Epithelial cell of esophagus (primary cell): ENCODE measurements around the gene CDC42.

Experiments used
- DNase-seq: peaks from one replicate; pipeline ENCODE4 v3.0.0; 2010; ENCODE audit warnings: low read depth
- H3K4me3 ChIP-seq: 2 replicates; pipeline ENCODE4 v1.5.1; 2011; ENCODE audit warnings: mild to moderate bottlenecking, low read length, control low read depth
- TF ChIP-seq, protein P1 (sequence below): IDR thresholded peaks from 2 replicates; pipeline ENCODE4 v1.5.1; 2011; ENCODE audit warnings: low read depth, mild to moderate bottlenecking, low read length, control low read depth, inconsistent platforms; ENCODE audit not compliant: insufficient read depth; ENCODE audit errors: missing control alignments

Gene CDC42

DNA sequence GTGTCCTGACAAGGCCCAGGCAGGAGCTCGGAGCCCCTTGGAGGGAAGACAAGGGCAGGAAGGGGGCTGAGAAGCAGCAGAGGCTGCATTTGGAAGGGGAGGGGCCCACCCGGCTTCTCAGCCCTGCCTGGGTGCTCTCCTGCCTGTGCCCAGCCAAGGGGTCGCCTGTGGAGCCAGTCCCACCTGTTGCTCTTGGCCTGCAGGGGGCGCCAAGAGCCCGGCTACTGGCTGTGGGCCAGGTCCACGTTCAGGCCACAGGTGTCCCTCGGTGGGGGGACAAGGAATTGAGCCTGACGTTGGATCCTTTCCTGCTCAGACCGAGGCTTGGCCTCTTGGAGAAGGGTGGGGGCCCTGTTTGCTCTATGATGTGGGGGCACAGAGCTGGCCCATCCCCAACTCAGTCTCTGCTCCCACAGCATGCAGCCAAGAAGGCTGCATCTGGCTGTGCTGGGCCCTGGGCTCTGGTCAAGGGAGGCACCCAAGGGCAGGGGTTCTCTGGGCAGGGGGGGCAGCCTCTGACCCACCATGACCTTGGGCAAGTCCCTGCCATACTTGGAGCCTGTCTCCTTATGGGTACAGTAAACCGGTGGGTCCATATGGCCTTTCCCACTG, 79.5 kb downstream of the CDC42 start:
- TF ChIP-seq, protein P1, sequence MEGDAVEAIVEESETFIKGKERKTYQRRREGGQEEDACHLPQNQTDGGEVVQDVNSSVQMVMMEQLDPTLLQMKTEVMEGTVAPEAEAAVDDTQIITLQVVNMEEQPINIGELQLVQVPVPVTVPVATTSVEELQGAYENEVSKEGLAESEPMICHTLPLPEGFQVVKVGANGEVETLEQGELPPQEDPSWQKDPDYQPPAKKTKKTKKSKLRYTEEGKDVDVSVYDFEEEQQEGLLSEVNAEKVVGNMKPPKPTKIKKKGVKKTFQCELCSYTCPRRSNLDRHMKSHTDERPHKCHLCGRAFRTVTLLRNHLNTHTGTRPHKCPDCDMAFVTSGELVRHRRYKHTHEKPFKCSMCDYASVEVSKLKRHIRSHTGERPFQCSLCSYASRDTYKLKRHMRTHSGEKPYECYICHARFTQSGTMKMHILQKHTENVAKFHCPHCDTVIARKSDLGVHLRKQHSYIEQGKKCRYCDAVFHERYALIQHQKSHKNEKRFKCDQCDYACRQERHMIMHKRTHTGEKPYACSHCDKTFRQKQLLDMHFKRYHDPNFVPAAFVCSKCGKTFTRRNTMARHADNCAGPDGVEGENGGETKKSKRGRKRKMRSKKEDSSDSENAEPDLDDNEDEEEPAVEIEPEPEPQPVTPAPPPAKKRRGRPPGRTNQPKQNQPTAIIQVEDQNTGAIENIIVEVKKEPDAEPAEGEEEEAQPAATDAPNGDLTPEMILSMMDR: peak; percentile 78
- DNase-seq: peak; percentile 58
- no peak overlapping the region for H3K4me3 ChIP-seq

- H3K4me3 ChIP-seq: no peak overlapping the region
- TF ChIP-seq, protein P1: no peak
- peak; percentile 78 for DNase-seq
Observed at GRCh38 chr1:22132517-22133235, 80.2 kb downstream of the CDC42 start.

DNA sequence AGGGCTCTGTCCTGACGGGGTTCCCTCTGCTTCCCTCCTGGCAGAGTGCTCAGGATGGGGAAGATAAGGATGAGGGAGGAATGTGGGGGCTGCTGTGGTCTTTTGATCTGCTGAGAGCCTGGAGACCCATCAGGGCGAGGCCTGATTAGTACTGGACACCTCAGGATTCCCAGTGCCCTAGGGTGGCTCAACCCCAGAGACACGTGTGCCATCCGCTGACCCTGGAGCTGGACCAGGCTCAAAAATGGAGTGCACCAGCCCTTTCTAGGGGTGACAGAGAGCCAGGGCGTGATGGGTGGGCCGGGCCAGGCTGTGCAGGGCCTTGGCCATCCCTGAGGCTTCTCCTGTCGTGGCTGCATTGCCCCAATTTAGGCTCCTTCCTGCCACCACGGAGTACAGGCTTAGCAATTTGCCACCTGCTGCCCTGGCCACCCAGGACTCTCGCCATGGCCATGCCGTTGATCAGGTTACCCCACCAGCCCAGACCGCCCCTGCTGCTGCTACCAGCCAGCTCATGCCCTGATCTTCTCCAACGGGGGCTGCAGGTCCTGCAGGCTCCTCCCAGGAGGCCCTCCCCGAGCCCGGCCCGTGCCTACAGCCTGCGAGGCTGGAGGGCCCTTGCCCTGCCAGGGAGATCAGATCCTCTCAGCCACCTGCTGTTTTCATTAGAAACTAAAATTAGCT, 80.9 kb downstream of the CDC42 start:
- DNase-seq: no peak
- no peak overlapping the region for H3K4me3 ChIP-seq
- TF ChIP-seq, protein P1: no peak

DNA sequence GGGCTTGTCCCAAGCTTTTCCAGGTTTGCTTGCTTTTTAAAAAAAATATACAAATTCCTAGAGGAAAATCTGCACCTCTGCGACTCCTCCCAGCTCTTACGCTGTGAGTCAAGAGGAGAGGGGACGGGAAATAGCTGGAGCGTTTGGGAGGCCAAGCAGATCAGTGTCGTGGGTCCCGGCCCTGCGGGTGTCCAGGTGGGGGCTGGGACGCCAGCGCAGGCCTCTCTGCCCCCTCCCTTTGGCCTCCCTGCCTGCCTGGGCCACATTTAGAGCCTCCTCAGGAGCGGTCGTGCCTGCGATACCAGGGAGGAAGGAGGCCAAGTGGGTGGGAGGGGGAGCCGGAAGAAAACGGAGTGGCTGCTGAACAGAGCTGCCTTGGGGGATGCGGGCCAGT, 81.4 kb downstream of the CDC42 start:
- TF ChIP-seq, protein P1: no peak
- no peak overlapping the region for H3K4me3 ChIP-seq
- DNase-seq: no peak

- peak overlapping the region; percentile 15 for H3K4me3 ChIP-seq
- peak; percentile 97 for DNase-seq
- TF ChIP-seq, protein P1: no peak
Observed at GRCh38 chr1:22137004-22137720, 84.7 kb downstream of the CDC42 start.

DNA sequence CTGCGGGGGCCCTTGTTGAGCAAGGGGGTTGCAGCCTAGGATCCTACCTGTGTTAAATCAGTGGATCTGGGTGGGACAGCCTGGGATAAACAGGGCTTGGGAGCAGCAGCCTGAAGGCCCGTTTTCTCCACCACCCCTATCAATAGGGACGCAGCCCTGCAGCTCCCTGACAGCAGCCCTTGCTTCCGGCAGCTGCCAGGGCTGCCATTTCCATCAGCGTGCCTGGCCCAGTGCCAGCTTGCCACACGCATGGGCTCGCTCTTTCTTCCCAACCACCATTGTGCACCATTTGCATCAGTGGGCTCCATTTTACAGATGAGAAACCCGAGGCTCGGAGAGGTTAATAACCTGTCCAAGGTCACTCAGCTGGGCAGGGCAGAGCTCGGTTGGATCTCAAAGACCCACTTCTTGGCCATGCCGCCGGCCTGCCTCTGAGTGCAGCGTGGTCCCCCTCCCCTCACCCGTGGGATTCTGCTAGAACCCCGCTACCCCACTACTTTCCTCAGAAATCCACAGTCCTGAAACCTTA, 86.6 kb downstream of the CDC42 start:
- H3K4me3 ChIP-seq: no peak overlapping the region
- TF ChIP-seq, protein P1: no peak
- no peak for DNase-seq
